Astrocyte (in vitro differentiated cells and primary cell): ENCODE data around the gene WTAP.
"Not testable (repeated sequence)": the region's sequence is repeated elsewhere in the genome, so short reads cannot be mapped to it uniquely, and the experiment has no call there.

ENCODE experiments used
- EZH2 ChIP-seq: IDR thresholded peaks from 2 replicates; pipeline ENCODE4 v1.6.1; 2012; ENCODE audit warnings: mild to moderate bottlenecking, low read length, inconsistent platforms; ENCODE audit not compliant: insufficient read depth
- TF ChIP-seq, protein P1 (sequence below): IDR thresholded peaks from 2 replicates; pipeline ENCODE4 v1.5.1; 2011; ENCODE audit warnings: low read depth, mild to moderate bottlenecking, inconsistent platforms, low read length, moderate library complexity; ENCODE audit not compliant: insufficient read depth

GRCh38 chr6:159725208-159725607 is 2.1 kb upstream of the WTAP start:
- TF ChIP-seq, protein P1, sequence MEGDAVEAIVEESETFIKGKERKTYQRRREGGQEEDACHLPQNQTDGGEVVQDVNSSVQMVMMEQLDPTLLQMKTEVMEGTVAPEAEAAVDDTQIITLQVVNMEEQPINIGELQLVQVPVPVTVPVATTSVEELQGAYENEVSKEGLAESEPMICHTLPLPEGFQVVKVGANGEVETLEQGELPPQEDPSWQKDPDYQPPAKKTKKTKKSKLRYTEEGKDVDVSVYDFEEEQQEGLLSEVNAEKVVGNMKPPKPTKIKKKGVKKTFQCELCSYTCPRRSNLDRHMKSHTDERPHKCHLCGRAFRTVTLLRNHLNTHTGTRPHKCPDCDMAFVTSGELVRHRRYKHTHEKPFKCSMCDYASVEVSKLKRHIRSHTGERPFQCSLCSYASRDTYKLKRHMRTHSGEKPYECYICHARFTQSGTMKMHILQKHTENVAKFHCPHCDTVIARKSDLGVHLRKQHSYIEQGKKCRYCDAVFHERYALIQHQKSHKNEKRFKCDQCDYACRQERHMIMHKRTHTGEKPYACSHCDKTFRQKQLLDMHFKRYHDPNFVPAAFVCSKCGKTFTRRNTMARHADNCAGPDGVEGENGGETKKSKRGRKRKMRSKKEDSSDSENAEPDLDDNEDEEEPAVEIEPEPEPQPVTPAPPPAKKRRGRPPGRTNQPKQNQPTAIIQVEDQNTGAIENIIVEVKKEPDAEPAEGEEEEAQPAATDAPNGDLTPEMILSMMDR = not testable (repeated sequence)
- not testable (repeated sequence) for TF ChIP-seq EZH2
